Measurements from ENCODE around the gene CDC14A.

CDC14A gene

GRCh38 chr1:100347009-100347966 lies 5.0 kb upstream of the CDC14A start:
- no peaks in the 10 kb centered on the region for H3K27me3 ChIP-seq
- H3K9ac ChIP-seq, result no peak overlapping the region
- no peaks in the 10 kb centered on the region for H3K9me3 ChIP-seq (replicated peaks in 1 of 11)
- H3K36me3 ChIP-seq, result no peaks in the 10 kb centered on the region
- H3K4me2 ChIP-seq, result 0 out of 22 replicates have a peak overlapping the region, but pooled peaks of 5 of the 11 experiments have one; percentile 6 to 33 (median 11)
- H3K4me1 ChIP-seq, result peaks cover 0 to 11% (median 5%) of the 10 kb centered on the region in 10 experiments; a peak in 9 of 20 replicates
- no peak for TF ChIP-seq Cebpa-rat (IDR thresholded peaks at IDR 0.05)
- no peak overlapping the region for H3K4me3 ChIP-seq
- H3K27ac ChIP-seq, result no peak overlapping the region
- H4K20me1 ChIP-seq, result no peaks in the 10 kb centered on the region

DNA sequence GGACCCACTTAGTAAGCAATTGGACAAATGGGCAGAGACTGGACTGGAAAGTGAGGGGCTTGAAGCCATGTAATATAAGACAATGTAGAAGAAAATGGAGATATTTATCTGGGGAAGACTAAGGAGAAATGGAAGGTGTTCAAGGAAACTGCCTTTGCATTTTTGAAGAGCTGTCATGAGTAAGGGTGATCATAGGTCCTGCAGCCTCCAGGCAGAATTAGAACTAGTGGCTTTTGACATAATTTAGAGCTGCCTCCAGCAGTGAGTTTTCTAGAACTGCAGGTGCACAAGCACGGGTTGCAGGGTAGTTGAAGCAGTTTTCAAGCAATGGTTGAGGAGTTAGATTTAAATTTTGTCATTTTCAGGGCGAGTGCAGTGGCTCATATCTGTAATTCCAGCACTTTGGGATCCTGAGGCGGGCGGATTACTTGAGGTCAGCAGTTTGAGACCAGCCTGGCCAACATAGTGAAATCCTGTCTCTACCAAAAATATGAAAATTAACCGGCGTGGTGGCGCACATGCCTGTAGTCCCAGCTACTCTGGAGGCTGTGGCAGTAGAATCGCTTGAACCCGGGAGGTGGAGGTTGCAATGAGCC lies 3.7 kb upstream of the CDC14A start:
- H3K27ac ChIP-seq, result no peak overlapping the region
- no peak overlapping the region for H3K9ac ChIP-seq
- H3K4me3 ChIP-seq, result no peak overlapping the region
- peaks cover 4 to 15% (median 10%) of the 10 kb centered on the region in 10 experiments for H3K4me1 ChIP-seq
- H3K36me3 ChIP-seq, result no peaks in the 10 kb centered on the region
- H4K20me1 ChIP-seq, result peaks cover 0 to 3% (median 0%) of the 10 kb centered on the region in 11 experiments; a peak in 2 of 22 replicates
- TF ChIP-seq Cebpa-rat (IDR thresholded peaks at IDR 0.05), result no peak
- H3K4me2 ChIP-seq, result no peak overlapping the region
- H3K9me3 ChIP-seq (replicated peaks in 1 of 11), result no peaks in the 10 kb centered on the region
- no peaks in the 10 kb centered on the region for H3K27me3 ChIP-seq

DNA sequence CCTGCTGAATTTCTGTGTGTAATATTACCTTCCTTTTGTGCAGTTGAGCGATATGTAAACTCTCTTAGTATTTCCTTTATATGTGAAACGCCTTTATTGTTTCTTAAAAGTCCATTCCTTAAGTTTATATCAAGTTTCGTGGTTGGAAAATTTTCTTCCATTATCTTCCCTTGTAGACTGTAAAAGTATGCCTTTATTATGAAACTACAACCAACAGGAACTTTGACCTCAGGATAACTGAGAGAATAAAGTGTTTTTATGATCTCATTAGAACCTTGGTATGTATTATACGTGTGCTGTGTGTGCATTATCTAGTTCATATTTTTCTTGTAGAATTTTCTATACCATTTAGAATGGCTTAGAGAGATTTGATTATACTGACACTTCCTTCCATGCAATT lies 3.1 kb upstream of the CDC14A start:
- H3K9me3 ChIP-seq (replicated peaks in 1 of 11), result no peaks in the 10 kb centered on the region
- peaks cover 0 to 9% (median 0%) of the 10 kb centered on the region in 11 experiments; a peak in 2 of 22 replicates for H4K20me1 ChIP-seq
- H3K36me3 ChIP-seq, result no peaks in the 10 kb centered on the region
- H3K4me3 ChIP-seq, result no peak overlapping the region
- no peak overlapping the region for H3K27ac ChIP-seq
- no peaks in the 10 kb centered on the region for H3K27me3 ChIP-seq
- H3K4me2 ChIP-seq, result no peak overlapping the region
- H3K9ac ChIP-seq, result no peak overlapping the region
- no peak for TF ChIP-seq Cebpa-rat (IDR thresholded peaks at IDR 0.05)
- H3K4me1 ChIP-seq, result peaks cover 10 to 21% (median 16%) of the 10 kb centered on the region in 10 experiments

GRCh38 chr1:100350787-100351094 lies 1.6 kb upstream of the CDC14A start:
- Histone ChIP-seq H3K27me3 (no peaks in the 10 kb centered on the region), H3K9me3 (replicated peaks in 1 of 11) (no peaks in the 10 kb centered on the region), H3K4me3 (peak overlapping the region; percentile 78 to 100 (median 92)), H3K36me3 (peaks cover 2 to 11% (median 4%) of the 10 kb centered on the region in 11 experiments; a peak in 9 of 22 replicates), H3K4me1 (peaks cover 23 to 36% (median 30%) of the 10 kb centered on the region in 10 experiments), H3K4me2 (peak overlapping the region; percentile 70 to 91 (median 85)), H3K27ac (peak overlapping the region; percentile 0 to 92 (median 89); a peak in 20 of 22 replicates), H4K20me1 (peaks cover 0 to 22% (median 9%) of the 10 kb centered on the region in 11 experiments; a peak in 8 of 22 replicates), H3K9ac (peak overlapping the region; percentile 26 to 95 (median 89); a peak in 19 of 22 replicates)
- no peak for TF ChIP-seq Cebpa-rat (IDR thresholded peaks at IDR 0.05)

DNA sequence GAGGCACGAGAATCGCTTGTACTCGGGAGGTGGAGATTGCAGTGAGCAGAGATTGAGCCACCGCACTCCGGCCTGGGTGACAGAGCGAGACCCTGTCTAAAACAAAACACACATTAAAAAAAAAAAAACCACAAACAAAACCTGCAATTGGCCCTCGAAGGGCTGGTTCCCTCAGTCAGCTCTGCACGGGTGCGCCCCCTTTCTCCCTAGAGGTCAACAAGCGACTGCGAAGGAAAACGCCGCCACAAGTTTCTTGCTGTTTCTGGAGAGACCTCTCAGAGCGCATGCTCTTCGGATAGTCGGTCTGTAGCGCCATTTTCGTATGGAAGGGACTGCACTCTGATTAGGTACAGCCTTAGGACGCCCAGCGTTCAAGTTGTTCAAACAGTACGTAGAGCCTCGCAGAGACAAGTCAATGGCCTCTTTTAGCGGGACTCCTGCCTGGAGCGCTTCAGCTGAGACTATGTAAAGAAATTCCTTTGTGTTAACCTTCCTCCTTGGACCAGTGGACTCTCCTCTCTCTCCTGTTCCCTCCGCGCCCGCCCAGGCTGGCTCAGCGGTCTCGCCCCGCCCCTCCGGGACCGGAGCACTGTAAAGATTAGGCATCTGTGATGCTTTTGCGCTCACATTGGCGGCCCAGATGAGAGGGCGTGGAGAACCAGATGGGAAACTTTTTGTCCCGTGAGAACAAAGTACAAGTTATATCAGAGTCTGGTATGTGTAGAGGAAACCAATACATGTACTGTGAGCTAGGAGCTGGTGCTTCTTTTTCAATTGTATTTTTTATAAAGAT lies 1.0 kb upstream of the CDC14A start:
- Histone ChIP-seq H3K36me3 (peaks cover 3 to 16% (median 9%) of the 10 kb centered on the region in 11 experiments; a peak in 10 of 22 replicates), H3K9ac (peak overlapping the region; percentile 64 to 95 (median 92); a peak in 21 of 22 replicates), H3K27ac (peak overlapping the region; percentile 0 to 92 (median 89); a peak in 21 of 22 replicates), H3K4me3 (peak overlapping the region; percentile 78 to 100 (median 92)), H3K4me1 (peaks cover 26 to 41% (median 33%) of the 10 kb centered on the region in 10 experiments), H3K4me2 (peak overlapping the region; percentile 70 to 91 (median 85)), H3K27me3 (no peaks in the 10 kb centered on the region), H4K20me1 (peaks cover 0 to 28% (median 14%) of the 10 kb centered on the region in 11 experiments; a peak in 8 of 22 replicates), H3K9me3 (replicated peaks in 1 of 11) (no peaks in the 10 kb centered on the region)
- TF ChIP-seq Cebpa-rat (IDR thresholded peaks at IDR 0.05), result peak in 2 of 11 experiments; percentile 28 to 55; a peak in 1 of 22 replicates

DNA sequence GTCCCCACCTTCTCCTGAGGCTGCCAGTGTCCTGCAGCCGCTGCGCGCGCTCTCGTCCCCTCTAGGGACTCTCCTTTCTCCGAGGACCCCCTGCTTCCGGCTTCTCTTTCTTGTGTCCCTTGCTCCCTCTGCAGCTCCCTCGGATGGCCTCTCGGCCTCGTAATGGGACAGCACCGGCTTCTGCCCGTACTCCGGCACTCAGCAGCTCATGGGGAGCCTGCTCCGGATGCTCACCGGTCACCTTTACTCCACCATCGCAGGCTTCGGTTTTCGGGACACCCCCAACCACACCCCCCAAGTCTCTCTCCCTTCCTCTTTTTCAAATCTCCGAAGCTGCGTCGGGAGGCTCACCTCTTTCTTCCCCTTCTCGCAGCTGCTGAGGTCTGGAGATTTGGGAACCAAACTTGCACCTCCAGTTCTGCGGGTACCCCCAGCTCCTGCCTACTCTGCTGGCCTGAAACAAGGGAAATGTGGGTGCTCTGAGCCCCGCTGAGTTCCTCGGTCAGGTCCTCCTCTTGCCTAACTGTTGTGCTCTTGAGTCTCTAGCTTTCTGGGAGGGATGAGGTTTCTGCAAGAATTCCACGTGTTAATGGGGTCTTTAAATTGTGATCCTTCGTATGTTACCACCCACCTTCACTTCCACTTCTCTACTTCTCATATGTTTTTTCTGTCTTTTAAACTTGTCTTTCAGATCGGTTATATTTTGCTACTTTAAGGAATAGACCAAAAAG lies 930 bp downstream of the CDC14A start:
- Histone ChIP-seq H3K4me2 (peak overlapping the region; percentile 86 to 96 (median 91)), H3K9ac (peak overlapping the region; percentile 83 to 95 (median 92)), H3K27me3 (no peaks in the 10 kb centered on the region), H3K9me3 (replicated peaks in 1 of 11) (no peaks in the 10 kb centered on the region), H3K4me3 (peak overlapping the region; percentile 78 to 100 (median 92)), H3K27ac (peak overlapping the region; percentile 76 to 92 (median 89); a peak in 21 of 22 replicates), H3K36me3 (peaks cover 3 to 31% (median 12%) of the 10 kb centered on the region in 11 experiments; a peak in 10 of 22 replicates), H4K20me1 (peaks cover 0 to 28% (median 17%) of the 10 kb centered on the region in 11 experiments; a peak in 8 of 22 replicates), H3K4me1 (peaks cover 41 to 55% (median 46%) of the 10 kb centered on the region in 10 experiments)
- TF ChIP-seq Cebpa-rat (IDR thresholded peaks at IDR 0.05), result no peak

DNA sequence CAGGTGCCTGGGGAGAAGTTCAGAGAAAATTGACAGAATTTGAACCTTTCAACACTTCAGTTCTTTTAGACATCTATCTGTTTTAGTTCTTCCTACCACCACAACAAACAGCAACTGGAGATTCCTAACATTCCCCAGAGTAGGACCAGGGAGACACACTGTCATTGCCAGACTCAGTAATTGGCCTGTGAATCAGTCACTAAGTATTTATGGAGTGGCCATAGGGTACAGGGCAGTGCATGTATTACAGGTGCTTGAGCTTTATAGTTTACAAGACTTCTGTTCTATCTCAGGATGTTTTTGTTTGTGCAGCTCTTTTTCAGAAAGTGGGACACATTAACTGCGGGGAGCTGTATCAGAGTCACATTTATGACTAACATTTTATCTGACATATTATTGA lies 1.7 kb downstream of the CDC14A start:
- Histone ChIP-seq H3K9ac (peak overlapping the region; percentile 83 to 95 (median 92); a peak in 18 of 22 replicates), H3K4me3 (peak overlapping the region; percentile 78 to 100 (median 92); a peak in 19 of 20 replicates), H3K9me3 (replicated peaks in 1 of 11) (no peaks in the 10 kb centered on the region), H3K36me3 (peaks cover 3 to 36% (median 12%) of the 10 kb centered on the region in 11 experiments; a peak in 11 of 22 replicates), H4K20me1 (peaks cover 0 to 28% (median 19%) of the 10 kb centered on the region in 11 experiments; a peak in 9 of 22 replicates), H3K27ac (0 out of 22 replicates have a peak overlapping the region, but pooled peaks of 1 of the 11 experiments have one; percentile 90), H3K4me2 (peak overlapping the region; percentile 86 to 96 (median 91)), H3K27me3 (no peaks in the 10 kb centered on the region), H3K4me1 (peaks cover 41 to 63% (median 49%) of the 10 kb centered on the region in 10 experiments)
- TF ChIP-seq Cebpa-rat (IDR thresholded peaks at IDR 0.05), result no peak

Data from BLaER1 treated with 17β-estradiol and CSF1 and Interleukin-3, amounts not matched to agents 10 nM and 100 nM (cell line).